ENCODE data around the gene WAPL. TPM values are rescaled to one million over a fixed set of nuclear protein-coding genes. Genes with fewer than 3 reads are reported as not detected.

Gene WAPL
- total and polyA plus RNA-seq, 2 of the 13 experiments (the other 11 are each of a cell fraction or from before 2014, with no cell fraction given), result 13.2 to 43.5 TPM

GRCh38 chr10:86402283-86402941 is 119.2 kb downstream of the WAPL start (continued):
- TF ChIP-seq, protein P1, sequence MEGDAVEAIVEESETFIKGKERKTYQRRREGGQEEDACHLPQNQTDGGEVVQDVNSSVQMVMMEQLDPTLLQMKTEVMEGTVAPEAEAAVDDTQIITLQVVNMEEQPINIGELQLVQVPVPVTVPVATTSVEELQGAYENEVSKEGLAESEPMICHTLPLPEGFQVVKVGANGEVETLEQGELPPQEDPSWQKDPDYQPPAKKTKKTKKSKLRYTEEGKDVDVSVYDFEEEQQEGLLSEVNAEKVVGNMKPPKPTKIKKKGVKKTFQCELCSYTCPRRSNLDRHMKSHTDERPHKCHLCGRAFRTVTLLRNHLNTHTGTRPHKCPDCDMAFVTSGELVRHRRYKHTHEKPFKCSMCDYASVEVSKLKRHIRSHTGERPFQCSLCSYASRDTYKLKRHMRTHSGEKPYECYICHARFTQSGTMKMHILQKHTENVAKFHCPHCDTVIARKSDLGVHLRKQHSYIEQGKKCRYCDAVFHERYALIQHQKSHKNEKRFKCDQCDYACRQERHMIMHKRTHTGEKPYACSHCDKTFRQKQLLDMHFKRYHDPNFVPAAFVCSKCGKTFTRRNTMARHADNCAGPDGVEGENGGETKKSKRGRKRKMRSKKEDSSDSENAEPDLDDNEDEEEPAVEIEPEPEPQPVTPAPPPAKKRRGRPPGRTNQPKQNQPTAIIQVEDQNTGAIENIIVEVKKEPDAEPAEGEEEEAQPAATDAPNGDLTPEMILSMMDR (CRISPR knock-in tag; IDR thresholded peaks at IDR 0.05), result no peak
- TF ChIP-seq ZNF136 (CRISPR knock-in tag; IDR thresholded peaks at IDR 0.05; ENCODE audit: low read depth) (no peak), MXD4 (CRISPR knock-in tag; IDR thresholded peaks at IDR 0.05) (no peak), ZNF383 (CRISPR knock-in tag; IDR thresholded peaks at IDR 0.05; ENCODE audit: borderline replicate concordance) (no peak), ZNF335 (CRISPR knock-in tag; IDR thresholded peaks at IDR 0.05) (no peak), ZNF552 (CRISPR knock-in tag; IDR thresholded peaks at IDR 0.05; ENCODE audit: borderline replicate concordance) (no peak), IKZF1 (IDR thresholded peaks at IDR 0.05) (no peak), FOXK2 (IDR thresholded peaks at IDR 0.05) (no peak), PTBP1 (IDR thresholded peaks at IDR 0.05; ENCODE audit: low read depth, low read length, poor library complexity, severe bottlenecking) (no peak), ZNF619 (CRISPR knock-in tag; IDR thresholded peaks at IDR 0.05) (0 out of 2 replicates have a peak, but pooled peaks have one; percentile 37), ZNF567 (CRISPR knock-in tag; IDR thresholded peaks at IDR 0.05; ENCODE audit: borderline replicate concordance) (0 out of 2 replicates have a peak, but pooled peaks have one; percentile 54), USF2 (IDR thresholded peaks at IDR 0.05; ENCODE audit: low read depth, low read length) (no peak), USF2 (CRISPR knock-in tag; IDR thresholded peaks at IDR 0.05; ENCODE audit: borderline replicate concordance) (peak; percentile 7; the same call in 1 of the 2 replicates), IKZF4 (CRISPR knock-in tag; IDR thresholded peaks at IDR 0.05; ENCODE audit: borderline replicate concordance, low read depth, not compliant biosample characterization) (no peak), REXO4 (CRISPR knock-in tag; IDR thresholded peaks at IDR 0.05; ENCODE audit: borderline replicate concordance) (no peak), ZNF253 (CRISPR knock-in tag; IDR thresholded peaks at IDR 0.05; ENCODE audit: borderline replicate concordance) (no peak), IRF2 (CRISPR knock-in tag; IDR thresholded peaks at IDR 0.05) (peak; percentile 25; the same call in 1 of the 2 replicates), ZNF670 (CRISPR knock-in tag; IDR thresholded peaks at IDR 0.05; ENCODE audit: borderline replicate concordance) (0 out of 2 replicates have a peak, but pooled peaks have one; percentile 36), ZBTB7B (CRISPR knock-in tag; IDR thresholded peaks at IDR 0.05) (no peak)
- TF ChIP-seq, protein P2, sequence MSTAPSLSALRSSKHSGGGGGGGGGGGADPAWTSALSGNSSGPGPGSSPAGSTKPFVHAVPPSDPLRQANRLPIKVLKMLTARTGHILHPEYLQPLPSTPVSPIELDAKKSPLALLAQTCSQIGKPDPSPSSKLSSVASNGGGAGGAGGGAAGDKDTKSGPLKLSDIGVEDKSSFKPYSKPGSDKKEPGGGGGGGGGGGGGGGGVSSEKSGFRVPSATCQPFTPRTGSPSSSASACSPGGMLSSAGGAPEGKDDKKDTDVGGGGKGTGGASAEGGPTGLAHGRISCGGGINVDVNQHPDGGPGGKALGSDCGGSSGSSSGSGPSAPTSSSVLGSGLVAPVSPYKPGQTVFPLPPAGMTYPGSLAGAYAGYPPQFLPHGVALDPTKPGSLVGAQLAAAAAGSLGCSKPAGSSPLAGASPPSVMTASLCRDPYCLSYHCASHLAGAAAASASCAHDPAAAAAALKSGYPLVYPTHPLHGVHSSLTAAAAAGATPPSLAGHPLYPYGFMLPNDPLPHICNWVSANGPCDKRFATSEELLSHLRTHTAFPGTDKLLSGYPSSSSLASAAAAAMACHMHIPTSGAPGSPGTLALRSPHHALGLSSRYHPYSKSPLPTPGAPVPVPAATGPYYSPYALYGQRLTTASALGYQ (CRISPR knock-in tag; IDR thresholded peaks at IDR 0.05), result no peak
- TF ChIP-seq, protein P3, sequence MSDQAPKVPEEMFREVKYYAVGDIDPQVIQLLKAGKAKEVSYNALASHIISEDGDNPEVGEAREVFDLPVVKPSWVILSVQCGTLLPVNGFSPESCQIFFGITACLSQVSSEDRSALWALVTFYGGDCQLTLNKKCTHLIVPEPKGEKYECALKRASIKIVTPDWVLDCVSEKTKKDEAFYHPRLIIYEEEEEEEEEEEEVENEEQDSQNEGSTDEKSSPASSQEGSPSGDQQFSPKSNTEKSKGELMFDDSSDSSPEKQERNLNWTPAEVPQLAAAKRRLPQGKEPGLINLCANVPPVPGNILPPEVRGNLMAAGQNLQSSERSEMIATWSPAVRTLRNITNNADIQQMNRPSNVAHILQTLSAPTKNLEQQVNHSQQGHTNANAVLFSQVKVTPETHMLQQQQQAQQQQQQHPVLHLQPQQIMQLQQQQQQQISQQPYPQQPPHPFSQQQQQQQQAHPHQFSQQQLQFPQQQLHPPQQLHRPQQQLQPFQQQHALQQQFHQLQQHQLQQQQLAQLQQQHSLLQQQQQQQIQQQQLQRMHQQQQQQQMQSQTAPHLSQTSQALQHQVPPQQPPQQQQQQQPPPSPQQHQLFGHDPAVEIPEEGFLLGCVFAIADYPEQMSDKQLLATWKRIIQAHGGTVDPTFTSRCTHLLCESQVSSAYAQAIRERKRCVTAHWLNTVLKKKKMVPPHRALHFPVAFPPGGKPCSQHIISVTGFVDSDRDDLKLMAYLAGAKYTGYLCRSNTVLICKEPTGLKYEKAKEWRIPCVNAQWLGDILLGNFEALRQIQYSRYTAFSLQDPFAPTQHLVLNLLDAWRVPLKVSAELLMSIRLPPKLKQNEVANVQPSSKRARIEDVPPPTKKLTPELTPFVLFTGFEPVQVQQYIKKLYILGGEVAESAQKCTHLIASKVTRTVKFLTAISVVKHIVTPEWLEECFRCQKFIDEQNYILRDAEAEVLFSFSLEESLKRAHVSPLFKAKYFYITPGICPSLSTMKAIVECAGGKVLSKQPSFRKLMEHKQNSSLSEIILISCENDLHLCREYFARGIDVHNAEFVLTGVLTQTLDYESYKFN (CRISPR knock-in tag; conservative IDR thresholded peaks at IDR 0.05), result no peak
